ENCODE data around the gene TRAF1. TPM values are rescaled to one million over a fixed set of nuclear protein-coding genes. Genes with fewer than 3 reads are reported as not detected.

Gene TRAF1
- total RNA-seq, 1 experiment from 2014 or later: 4.7 TPM

DNA sequence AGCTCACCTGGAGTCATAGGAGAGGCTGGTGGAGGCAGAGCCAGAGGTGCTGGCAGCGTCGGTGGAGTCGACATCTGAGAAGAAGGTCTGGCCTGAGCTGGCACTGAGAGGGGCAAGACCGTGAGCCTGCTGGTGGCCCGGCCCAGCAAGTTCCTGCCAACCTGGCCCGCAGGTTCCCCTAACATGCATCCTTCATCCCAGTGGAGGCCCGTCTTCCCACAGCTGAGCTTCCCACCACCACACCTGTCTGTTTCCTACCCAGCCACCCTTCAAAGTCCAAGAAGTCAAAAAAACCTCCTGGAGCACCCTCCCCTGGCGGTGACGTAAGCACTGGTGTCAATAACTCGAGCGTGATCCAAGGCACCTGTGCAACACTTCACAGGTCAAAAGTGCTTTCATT lies 66.5 kb downstream of the TRAF1 start:
- Histone ChIP-seq H3K27ac (ENCODE audit: low read length) (no peak overlapping the region), H3K9me3 (ENCODE audit: control insufficient read depth, insufficient read depth, low read depth, low read length) (no peaks in the 10 kb centered on the region), H3K27me3 (ENCODE audit: control insufficient read depth, insufficient read depth, low read length) (no peaks in the 10 kb centered on the region), H3K4me3 (ENCODE audit: low read depth in 2 of 2, low read length in 2 of 2) (no peak overlapping the region), H3K36me3 (ENCODE audit: control insufficient read depth, insufficient read depth, low read length) (peaks cover 2% of the 10 kb centered on the region; the same call in 1 of the 2 replicates), H3K4me1 (ENCODE audit: control insufficient read depth, insufficient read depth, low read length) (no peaks in the 10 kb centered on the region)
- TF ChIP-seq, protein P1, sequence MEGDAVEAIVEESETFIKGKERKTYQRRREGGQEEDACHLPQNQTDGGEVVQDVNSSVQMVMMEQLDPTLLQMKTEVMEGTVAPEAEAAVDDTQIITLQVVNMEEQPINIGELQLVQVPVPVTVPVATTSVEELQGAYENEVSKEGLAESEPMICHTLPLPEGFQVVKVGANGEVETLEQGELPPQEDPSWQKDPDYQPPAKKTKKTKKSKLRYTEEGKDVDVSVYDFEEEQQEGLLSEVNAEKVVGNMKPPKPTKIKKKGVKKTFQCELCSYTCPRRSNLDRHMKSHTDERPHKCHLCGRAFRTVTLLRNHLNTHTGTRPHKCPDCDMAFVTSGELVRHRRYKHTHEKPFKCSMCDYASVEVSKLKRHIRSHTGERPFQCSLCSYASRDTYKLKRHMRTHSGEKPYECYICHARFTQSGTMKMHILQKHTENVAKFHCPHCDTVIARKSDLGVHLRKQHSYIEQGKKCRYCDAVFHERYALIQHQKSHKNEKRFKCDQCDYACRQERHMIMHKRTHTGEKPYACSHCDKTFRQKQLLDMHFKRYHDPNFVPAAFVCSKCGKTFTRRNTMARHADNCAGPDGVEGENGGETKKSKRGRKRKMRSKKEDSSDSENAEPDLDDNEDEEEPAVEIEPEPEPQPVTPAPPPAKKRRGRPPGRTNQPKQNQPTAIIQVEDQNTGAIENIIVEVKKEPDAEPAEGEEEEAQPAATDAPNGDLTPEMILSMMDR (IDR thresholded peaks at IDR 0.05): no peak
- TF ChIP-seq SIN3A (IDR thresholded peaks at IDR 0.05; ENCODE audit: borderline replicate concordance, insufficient read depth, low read depth, low read length): no peak
- no peak for TF ChIP-seq TCF7L2 (IDR thresholded peaks at IDR 0.05; ENCODE audit: low read depth, low read length)
- TF ChIP-seq, protein P2, sequence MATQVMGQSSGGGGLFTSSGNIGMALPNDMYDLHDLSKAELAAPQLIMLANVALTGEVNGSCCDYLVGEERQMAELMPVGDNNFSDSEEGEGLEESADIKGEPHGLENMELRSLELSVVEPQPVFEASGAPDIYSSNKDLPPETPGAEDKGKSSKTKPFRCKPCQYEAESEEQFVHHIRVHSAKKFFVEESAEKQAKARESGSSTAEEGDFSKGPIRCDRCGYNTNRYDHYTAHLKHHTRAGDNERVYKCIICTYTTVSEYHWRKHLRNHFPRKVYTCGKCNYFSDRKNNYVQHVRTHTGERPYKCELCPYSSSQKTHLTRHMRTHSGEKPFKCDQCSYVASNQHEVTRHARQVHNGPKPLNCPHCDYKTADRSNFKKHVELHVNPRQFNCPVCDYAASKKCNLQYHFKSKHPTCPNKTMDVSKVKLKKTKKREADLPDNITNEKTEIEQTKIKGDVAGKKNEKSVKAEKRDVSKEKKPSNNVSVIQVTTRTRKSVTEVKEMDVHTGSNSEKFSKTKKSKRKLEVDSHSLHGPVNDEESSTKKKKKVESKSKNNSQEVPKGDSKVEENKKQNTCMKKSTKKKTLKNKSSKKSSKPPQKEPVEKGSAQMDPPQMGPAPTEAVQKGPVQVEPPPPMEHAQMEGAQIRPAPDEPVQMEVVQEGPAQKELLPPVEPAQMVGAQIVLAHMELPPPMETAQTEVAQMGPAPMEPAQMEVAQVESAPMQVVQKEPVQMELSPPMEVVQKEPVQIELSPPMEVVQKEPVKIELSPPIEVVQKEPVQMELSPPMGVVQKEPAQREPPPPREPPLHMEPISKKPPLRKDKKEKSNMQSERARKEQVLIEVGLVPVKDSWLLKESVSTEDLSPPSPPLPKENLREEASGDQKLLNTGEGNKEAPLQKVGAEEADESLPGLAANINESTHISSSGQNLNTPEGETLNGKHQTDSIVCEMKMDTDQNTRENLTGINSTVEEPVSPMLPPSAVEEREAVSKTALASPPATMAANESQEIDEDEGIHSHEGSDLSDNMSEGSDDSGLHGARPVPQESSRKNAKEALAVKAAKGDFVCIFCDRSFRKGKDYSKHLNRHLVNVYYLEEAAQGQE (IDR thresholded peaks at IDR 0.05; ENCODE audit: insufficient read depth in 1 of 2, low read depth in 2 of 2, low read length in 1 of 2): no peak
- no peak for TF ChIP-seq POLR2AphosphoS5 (IDR thresholded peaks at IDR 0.05; ENCODE audit: low read depth, low read length)
- ChIA-PET CTCF (no interaction called here), POLR2A (no interaction called here)
- no TSS peak for BruUV-seq (replicated peaks)
- intact Hi-C loops (cut with micrococcal nuclease; ENCODE audit: unreplicated experiment): no loop called here
- in situ Hi-C loops (cut with HindIII; ENCODE audit: low pct_unique_long_range_greater_than_20kb, low sequenced_read_pairs): no loop called here
- DNase-seq (ENCODE audit: low read depth, low spot score) (no peak), ATAC-seq (no peak)

DNA sequence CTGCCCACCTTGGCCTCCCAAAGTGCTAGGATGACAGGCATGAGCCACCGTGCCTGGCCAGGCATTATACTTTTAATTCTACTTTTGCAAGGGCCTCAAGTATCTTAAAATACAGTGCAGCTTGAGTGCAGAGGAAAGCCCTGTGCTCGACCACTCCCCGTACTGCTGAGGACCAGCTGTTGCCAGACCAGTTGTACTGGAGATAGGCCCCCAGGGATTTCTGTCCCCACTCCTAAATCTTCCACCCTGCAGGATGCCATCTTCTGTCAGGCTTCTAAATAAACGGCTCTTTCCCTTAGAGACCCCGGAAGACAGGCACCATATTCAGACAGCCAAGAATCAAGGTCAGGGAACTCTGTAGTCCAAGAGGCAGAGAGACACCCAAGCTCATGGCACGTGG lies 67.2 kb downstream of the TRAF1 start:
- Histone ChIP-seq H3K4me3 (ENCODE audit: low read depth in 2 of 2, low read length in 2 of 2) (no peak overlapping the region), H3K27me3 (ENCODE audit: control insufficient read depth, insufficient read depth, low read length) (no peaks in the 10 kb centered on the region), H3K36me3 (ENCODE audit: control insufficient read depth, insufficient read depth, low read length) (peaks cover 2% of the 10 kb centered on the region; the same call in 1 of the 2 replicates), H3K4me1 (ENCODE audit: control insufficient read depth, insufficient read depth, low read length) (no peaks in the 10 kb centered on the region), H3K9me3 (ENCODE audit: control insufficient read depth, insufficient read depth, low read depth, low read length) (no peaks in the 10 kb centered on the region), H3K27ac (ENCODE audit: low read length) (no peak overlapping the region)
- intact Hi-C loops (cut with micrococcal nuclease; ENCODE audit: unreplicated experiment): no loop called here
- in situ Hi-C loops (cut with HindIII; ENCODE audit: low pct_unique_long_range_greater_than_20kb, low sequenced_read_pairs): no loop called here
- DNase-seq (ENCODE audit: low read depth, low spot score): no peak
- ChIA-PET POLR2A (no interaction called here), CTCF (no interaction called here)
- TF ChIP-seq, protein P1 (IDR thresholded peaks at IDR 0.05): no peak
- no peak for TF ChIP-seq SIN3A (IDR thresholded peaks at IDR 0.05; ENCODE audit: borderline replicate concordance, insufficient read depth, low read depth, low read length)
- TF ChIP-seq, protein P2 (IDR thresholded peaks at IDR 0.05; ENCODE audit: insufficient read depth in 1 of 2, low read depth in 2 of 2, low read length in 1 of 2): no peak
- no peak for TF ChIP-seq POLR2AphosphoS5 (IDR thresholded peaks at IDR 0.05; ENCODE audit: low read depth, low read length)
- no peak for TF ChIP-seq TCF7L2 (IDR thresholded peaks at IDR 0.05; ENCODE audit: low read depth, low read length)
- ATAC-seq: no peak
- no TSS peak for BruUV-seq (replicated peaks)

Data from Panc1 (cell line).